Activated CD4-positive, alpha-beta T cell treated with anti-CD3 and anti-CD28 coated beads for 1 hour (primary cell): ENCODE results near the gene ZBTB45.

Source experiments
- DNase-seq: peaks from one replicate; pipeline ENCODE4 v3.0.0-alpha.2; 2020

ZBTB45 gene

DNA sequence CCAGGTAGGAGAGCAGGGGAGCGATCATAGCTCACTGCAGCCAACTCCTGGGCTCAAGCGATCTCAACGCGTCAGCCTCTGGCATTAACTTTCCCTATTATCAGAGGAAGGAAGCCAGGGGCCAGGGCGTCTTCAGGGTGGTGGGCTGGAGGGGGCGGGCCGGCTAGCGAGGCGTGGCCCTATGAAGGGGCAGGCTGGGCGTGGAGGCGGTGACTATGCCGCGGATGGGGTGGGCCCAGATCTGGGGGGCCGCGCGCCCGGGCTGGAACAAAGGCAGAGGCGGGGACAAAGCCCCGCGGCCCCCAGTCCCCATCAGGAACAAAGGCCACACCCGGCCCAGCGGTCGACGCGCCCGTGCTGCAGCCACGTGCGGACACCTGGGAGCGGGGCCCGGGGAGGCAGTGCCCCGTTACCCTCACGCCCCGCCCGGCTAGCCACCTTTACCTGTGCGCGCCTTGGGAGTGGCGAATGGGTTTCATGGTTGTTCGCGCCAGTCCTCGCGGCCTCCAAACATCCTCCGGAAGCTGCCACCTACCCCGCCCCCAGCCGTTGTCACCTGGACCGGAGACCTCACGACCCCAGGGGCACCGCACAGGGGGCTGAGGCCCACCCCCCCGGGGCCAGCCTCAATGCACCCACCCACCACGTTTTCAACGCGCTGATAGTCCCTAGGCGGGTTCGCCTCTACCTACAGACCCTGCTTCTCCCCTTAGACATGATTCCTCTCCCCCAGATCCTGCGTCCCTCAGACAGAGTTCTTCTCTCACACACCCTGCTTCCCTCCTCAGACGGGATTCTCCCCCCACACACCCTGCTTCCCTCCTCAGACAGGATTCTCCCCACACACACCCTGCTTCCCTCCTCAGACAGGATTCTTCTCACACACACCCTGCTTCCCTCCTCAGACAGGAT lies 18.9 kb upstream of the ZBTB45 start:
- DNase-seq = no peak

DNA sequence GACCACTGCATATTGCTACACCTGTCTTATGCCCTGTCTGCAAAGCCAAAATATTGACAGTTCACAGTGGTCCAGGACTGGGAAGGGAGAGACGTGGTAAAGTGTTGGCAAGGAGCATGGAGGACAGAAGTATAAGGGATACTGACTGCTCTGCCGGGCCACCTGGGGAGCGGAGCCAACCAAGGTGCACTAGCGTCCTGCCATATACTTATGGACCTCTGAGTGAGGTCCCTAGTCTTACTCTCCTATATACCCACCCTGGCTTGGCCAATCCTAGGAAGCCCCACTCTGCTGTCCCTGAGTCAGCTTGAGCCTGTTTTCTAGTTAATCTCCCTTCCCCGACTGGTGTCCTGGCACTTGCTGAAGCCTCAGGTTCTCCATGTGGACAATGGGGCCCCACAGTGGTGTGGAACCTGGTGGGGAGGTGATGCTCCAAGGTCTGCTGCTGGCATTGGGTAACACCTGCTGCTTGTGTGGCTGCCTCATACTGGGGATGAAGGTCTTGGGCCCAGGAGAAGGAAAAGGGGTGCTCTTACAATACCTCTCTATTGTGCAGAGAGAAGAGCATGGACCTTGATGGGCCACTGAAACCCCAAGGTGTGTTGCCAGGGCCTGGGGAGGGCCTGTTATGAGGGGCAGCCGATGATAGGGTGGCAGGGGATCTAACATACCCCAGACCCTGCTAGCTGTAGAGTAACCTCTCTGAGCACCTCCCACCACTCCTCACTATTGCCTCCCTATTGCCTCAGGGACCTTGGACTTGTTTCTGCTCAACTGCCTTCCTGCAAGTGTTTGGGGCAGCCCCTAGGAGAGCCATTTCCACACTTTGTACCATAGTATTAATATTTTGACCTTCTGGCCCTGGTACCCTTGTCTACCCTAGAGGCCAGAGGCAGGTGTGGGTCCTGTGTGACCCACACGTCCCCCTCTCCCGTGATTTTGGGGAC lies 17.5 kb upstream of the ZBTB45 start:
- no peak for DNase-seq

DNA sequence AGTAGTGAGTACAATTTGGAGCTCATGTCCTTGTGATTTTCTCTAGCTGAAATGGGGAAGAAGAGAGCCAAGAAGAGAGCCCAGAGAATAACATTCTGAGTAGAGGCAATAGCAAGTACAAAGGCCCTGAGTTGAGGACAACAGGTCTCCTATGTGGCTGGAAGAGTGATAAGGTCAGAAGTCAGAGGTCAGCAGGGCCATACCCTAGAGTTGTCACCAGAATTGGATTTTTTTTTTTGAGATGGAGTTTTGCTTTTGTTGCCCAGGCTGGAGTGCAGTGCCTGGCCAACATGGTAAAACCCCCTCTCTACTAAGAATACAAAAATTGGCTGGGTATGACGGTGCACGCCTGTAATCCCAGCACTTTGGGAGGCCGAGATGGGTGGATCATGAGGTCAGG lies 16.2 kb upstream of the ZBTB45 start:
- DNase-seq = no peak

DNA sequence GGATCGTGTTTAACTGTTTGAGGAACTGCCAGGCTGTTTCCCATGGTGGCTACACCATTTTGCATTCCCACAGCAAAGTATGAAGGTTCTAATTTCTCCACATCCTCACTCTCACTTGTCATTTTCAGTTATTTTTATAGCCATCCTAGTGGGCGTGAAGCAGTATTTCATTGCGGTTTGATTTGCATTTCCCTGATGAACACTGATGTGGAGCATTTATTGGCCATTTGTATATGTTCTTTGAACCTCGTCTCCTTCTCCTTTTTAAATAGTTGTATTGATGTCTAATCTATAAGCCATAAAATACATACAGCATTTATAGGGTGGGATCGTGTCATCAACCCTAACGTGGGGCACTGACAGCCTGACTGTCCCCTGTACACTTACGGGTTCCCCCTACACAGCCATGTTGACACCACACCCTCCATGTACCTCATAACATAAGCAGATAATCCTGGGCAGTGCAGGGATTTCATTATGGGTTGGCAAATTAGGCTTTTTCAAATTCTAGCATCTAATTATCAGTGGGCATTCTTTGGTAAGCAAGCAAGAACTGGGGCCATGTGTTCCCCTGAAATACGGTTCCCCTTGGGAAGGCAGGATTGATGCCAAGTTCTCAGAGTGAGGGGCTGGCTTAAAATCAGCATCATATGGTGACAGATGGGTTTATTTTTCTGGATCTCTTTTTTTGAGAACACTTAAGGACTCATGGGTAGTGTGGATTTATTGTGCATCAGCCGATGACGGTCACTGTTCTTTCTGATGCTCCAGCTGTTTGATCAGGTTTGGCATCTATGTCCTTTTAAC lies 11.6 kb upstream of the ZBTB45 start:
- DNase-seq = no peak

DNA sequence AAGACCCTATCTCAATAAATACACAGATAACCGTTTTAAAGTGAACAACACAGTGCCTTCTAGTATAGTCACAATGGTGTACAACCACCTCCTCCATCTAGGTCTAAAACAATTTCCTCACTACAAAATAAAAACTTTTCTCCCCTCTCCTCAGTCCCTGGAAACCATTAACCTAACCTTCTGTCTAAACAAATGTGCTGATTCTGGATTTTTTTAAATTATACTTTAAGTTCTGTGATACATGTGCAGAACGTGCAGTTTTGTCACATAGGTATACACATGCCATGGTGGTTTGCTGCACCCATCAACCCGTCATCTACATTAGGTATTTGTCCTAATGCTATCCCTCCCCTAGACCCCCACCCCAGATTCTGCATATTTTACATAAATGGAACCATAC lies 9.8 kb upstream of the ZBTB45 start:
- no peak for DNase-seq

DNA sequence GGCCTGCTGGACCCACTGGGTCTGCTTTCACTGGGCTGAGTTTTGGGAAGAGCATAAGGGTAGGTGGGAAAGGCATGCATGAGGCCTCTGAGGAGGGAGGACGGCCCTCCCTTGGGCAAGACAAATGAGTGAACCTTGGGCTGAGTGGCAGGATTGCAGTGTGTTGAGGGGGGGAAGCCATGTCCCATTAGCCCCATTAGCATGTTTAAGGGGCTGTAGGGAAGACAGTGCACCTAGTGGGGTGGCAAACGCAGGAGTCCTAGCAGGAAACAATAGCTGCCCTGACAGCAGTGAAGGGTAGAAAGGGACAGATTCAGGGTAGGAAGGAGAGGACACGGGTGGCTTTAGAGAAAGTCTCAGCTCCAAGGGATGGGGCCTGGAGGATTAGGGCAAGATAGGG lies 3.1 kb upstream of the ZBTB45 start:
- no peak for DNase-seq

DNA sequence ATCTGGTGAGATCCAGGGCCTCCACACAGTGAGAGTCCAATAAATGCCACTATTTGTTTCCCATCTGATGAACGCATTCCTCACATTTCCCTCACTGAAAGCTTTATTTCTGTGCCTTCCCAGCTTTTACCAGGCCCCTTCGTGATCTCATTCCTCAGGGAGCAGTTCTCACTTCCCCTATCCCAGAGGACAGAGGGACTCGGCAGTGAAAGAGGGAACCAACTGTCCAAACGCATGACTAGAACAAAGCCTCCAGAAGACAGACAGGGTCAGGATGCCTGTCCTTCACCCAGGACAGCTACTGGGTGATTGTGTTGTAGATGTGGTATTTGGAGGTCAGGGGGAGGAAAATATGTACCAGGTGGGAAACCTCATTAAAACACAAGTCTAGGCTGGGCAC lies 2.0 kb upstream of the ZBTB45 start:
- no peak for DNase-seq

DNA sequence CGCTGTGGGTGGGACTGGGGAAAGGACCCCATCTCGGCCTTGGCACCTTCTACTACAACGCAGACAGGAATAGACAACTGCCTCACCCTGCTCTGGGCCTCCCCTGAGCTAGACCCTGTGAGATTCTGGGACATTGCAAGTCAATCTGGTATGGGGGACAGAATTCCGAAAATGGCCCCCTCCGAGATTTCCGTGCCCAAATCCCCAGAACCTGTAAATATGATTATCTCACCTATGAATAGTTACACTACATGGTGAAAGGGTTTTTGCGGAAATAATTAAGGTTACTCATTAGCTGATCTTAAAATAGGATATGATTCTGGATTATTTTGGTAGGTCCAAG lies 618 bp upstream of the ZBTB45 start:
- no peak for DNase-seq

DNA sequence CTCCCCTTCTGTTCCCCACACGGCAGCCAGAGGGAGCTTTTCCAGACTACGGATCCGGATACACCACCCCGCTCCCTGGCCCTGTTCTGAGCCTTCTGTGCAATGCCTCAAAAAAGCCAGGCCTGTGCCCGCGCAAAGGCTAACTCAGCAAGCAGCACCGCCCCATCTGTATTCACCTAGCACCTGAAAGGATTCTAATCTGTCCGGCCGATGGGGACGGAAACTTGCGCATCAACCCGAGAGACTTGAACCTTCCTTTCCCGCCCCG lies 589 bp downstream of the ZBTB45 start:
- no peak for DNase-seq

DNA sequence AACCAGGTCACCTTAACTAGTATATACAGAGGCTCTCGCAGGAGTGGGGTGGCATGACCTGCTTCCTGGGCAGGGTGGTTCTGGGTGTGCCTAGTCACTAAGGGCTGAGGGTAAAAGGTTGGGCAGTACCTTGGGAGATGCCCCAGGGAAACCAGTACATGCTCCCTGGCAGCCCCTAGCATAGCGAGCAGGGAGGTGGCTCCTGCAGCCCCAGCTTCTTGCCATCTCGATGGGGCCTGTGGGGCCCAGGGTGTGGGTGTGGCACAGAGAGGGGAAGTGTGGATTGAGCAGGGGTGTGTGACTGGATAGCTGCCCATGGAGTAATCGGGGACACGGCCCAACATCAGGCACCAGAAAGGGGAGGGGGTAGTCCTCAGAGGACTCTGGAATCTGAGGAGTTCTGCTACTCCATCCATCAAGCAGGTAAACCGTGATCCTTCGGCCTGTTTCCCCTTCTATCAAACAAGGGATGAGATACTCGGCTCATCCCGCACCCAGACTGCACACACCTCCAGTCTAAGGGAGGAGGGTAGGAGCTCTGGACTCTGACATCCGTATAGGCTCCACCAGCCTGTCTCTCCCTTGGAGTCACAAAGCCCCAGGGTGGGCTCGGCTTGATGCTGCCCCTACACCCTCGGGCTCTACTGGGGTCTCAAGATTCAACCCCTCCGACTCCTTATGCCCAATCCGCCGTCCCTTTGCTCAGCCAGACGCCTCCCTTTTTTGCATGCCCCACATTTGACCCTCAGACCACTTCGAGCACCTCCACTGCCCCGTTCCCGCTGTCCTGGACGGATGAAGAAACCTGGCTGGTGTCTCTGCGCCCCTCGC lies 1.1 kb downstream of the ZBTB45 start:
- no peak for DNase-seq

DNA sequence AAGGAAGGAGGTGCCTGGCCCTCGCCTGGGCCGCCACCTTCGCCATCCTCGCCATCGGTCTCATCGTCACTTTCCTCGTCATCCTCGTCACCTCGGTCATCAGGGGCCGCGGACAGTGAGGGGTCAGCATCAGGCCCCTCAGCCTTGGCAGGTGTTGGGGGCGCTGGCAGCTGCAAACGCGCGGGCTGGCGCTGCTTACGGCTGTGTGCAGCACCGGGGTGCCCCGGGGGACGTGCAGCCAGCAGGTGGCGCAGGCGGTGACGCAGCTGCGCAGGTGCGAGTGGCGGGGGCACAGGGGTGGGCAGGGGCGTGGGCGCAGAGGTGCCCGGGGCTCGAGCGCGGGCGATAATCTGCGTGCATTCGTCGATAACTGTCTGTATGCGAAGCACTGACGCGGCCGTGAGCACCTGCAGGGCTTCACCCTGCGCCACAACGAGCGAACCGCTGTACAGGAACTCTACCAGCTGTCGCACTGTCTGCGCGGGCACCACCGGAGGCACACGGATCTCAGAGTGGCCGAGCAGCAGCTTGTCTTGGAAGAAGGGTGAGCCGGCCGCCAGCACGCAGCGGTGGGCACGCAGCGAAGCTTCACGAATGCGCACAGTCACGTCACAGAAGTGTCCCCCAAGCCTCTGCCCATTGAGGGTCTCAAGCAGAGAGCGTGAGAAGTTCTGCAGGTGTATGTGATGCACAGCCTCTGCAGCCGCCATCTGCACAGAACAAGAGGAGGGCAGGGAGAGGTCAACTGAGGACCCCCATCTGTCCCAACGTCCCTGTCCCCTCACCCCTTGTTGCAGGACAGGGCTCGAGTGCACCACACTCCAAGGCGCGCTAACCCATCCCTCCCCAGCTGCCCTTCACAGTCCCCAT lies 2.4 kb downstream of the ZBTB45 start:
- DNase-seq = no peak

DNA sequence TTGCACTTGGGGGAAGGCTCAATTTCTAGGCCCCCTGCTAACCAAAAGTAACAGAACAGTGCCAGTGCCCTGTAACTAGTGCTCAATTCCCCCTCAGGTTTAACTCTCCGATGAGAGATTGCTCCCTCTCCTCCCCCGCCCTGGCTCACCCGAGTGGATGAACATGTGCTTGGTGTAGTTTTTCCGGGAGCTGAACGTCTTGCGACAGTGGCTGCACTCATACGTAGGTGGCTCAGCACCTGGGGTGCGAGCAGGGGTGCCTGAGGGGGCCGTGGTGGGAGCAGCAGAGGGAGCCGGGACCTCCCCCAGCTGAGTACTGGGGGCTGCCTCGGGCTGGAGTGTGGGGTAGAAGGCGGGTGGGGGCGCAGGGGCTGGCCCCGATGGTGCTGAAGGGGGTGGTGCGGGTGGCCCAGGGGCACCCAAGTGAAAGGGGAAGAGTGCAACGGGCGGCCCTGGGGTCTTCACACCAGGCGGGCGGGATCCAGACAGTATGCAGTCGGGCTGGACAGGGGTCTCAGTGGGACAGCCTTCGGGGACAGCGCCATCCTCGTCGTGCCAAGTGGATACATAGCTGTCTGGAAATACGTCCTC lies 3.3 kb downstream of the ZBTB45 start:
- DNase-seq = no peak

DNA sequence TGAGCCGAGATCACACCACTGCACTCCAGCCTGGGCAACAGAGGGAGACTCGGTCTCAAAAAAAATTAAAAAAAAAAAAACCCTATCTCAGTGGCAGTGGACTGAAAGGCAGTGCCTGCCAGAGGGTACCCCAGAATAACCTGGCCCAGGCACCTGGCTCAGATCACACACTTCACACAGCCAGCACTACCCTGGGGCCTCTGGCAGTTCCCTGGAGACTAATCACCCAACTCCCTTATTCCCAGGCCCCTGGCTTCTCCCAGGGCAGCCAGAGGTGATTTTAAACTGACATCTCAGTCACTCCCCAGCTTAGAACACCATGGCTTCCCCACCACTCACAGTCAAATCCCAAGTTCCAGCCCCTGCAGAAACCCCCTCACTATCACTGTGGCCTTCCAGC lies 4.4 kb downstream of the ZBTB45 start:
- no peak for DNase-seq

DNA sequence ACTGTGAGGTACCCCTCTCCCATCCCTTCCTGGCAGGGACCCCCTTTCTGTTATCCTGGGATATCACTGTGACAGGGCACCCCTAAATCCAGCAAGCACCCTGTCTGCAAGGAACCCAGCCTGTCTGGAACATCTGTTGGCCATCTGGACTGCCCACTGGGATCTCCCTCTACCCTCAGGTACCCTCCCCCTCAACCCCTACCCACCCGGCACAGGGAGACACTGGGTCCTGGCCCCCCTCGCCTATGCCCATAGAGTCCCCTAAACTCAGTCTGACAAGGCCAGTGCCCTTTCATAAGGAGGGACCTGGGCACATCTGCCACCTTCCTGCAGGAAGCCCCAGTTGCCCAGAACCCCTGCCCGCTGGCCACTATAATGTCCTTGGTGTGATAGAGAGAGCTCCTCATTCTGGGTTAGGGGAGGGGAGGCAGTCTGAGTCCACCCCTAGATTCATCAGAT lies 5.0 kb downstream of the ZBTB45 start:
- no peak for DNase-seq

DNA sequence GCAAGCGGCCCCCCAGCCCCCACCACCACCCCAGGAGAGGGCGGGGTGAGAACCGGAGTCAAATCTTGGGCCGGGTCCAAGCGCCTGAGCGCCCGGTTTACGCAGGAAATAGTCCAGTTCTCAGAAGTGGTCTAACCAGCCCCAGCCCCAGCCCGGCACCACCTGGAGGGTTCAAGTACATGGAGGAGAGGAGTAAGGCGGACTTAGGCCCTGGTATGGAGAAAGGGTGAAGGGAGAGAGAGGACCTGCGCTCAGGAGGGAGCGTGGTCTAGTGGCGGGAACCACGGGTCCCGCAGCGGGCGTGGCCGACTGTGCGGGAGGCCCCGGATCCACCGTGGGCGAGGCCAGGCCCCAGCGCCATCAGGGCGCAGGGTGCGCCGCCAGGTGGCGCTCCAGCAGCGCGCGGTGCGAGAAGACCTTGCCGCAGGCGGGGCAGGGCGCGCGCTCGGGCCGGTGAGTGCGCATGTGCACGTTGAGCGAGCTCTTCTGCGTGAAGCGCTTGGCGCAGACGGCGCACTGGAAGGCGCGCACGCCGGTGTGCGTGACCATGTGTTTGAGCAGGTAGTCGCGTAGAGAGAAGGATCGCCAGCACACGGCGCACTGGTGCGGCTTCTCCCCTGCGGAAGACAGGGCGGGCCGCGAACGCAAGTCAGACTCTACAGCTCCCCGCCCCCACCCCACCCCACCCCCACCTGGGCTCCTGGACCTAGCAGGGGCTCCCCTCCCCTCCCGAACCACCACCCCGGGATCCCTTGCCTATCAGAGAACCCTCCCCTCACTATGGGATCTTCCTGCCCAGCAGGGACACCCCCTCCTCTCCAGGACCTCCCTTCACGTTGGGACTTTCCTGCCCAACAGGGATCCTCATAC lies 5.7 kb downstream of the ZBTB45 start:
- peak; percentile 90 for DNase-seq

DNA sequence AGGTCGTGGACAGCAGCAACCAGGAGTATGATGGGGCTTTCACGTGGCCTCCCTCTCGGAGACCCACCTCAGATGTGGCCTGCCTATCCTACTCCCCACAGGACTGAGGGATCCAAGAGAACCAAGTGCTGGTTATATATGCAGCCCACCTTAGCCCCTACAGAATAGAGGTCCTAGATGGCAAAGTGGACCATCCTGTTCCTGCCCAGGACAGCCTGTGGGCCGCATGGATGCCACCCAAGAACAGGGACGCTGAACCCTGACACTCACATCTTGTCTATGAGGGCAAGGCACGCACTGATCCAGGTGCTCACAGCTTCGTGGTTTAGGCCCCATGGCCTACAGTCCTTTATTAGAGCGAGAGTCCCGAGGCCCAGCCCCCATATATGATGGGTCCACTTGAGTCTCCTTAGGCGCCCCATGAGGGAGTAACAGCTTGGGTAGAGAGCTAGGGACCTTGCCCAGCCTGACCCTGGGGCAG lies 6.4 kb downstream of the ZBTB45 start:
- no peak for DNase-seq

DNA sequence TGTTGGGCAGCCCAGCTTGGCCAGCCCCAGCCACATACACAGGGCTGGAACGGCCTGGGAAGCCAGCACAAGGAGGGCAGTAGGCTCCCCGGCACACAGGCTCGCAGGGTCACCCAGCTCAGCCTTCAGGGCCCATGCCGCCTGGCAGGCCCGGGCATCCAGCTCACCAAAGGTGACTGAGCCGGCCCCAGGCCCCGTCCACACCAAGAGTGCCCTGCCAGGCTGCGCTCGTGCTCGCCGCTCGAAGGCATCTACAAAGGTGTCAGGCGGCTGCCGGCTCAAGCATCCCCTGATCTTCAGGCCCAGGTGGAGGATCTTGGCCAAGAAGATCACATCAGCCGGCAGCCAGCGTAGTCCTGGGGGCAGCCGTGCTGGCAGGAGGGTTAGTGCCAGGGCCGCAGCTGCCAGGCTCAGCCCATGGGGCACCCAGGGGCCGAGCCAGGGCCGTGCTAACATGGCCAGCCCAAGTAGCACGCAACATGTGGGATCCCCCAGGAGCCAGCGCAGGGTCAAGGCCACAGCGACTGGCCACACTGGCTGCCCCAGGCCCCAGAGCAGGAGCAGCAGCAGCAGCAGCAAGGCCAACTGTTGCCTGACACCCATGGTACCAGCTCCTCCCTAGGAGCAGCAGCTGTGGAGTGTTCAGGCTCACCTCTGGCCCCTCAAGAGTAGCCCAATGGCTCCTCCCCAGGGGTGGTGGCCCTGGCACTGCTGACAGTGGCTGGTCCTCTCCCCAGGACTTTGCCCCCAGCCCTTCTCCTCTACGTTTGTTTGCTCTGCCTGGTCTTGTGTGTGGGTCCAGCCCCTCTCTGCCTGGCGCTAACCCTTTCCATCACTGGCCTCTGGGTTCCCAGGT lies 8.0 kb downstream of the ZBTB45 start, which contains the start of gene SLC27A5:
TSS of gene SLC27A5 (minus strand) at position 640 of the 856 bp plus-strand sequence. CDS start at position 603, 37 bp downstream.
- DNase-seq = no peak

DNA sequence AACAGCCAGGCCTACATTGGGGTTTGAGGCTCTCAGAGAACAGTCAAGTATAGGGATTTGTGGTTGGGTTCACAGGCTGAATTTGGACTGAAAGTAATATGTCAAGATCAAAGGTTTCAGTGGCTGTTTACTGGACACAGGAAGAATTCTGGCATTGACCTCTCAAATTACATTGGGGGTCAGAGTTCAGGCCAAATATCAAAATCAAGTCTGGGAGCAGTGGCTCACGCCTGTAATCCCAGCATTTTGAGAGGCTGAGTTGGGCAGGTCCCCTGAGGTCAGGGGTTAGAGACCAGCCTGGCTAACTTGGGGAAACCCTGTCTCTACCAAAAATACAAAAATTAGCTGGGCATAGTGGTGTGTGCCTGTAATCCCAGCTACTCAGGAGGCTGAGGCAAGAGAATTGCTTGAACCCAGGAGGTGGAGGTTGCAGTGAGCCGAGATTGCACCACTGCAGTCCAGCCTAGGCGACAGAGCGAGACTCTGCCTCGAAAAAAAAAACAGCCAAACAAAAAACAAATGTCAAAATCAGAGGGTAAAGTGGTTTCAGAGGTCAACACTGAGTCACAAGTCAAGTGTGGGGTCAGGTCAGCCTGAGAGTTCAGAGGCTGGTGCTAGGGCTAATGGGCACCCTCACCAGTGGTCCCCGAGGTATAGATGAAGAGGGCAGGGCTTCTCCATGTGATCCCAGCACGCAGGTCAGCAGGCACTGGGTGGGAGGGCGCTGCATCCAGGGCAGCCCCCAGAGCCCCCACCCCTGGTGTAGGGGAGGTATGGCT lies 9.3 kb downstream of the ZBTB45 start:
- no peak for DNase-seq
